Natural killer cell (primary cell): Measurements from ENCODE around the gene SLC9A4. TPM values are rescaled to one million over a fixed set of nuclear protein-coding genes. Genes with fewer than 3 reads are reported as not detected.

Experiments used
- ATAC-seq, 3 donors: fragments of 150-1000 bp in 2 of 3; fragments of 200-7000 bp in 1 of 3; cut with Tn5 transposase; 1 replicate in 1 of 3; 2 replicates in 2 of 3; pipeline ENCODE4 v1.10.0; 2021; ENCODE audit warnings: mild to moderate bottlenecking in 2 of 3, moderate library complexity in 2 of 3
- DNase-seq, 2 donors: peaks; one replicate each; pipeline versions ENCODE4 v3.0.0 to v3.0.0-alpha.2; 2013 to 2021; ENCODE audit warnings: mixed read lengths in 1 of 2
- H3K27ac ChIP-seq: one replicate; pipeline ENCODE4 v1.5.1; 2013; ENCODE audit warnings: mild to moderate bottlenecking, low read length
- H3K27me3 ChIP-seq: one replicate; pipeline ENCODE4 v1.6.1; 2013; ENCODE audit warnings: low read length; ENCODE audit not compliant: control insufficient read depth, insufficient read depth
- H3K36me3 ChIP-seq: one replicate; pipeline ENCODE4 v1.6.1; 2013; ENCODE audit warnings: low read length; ENCODE audit not compliant: control insufficient read depth, insufficient read depth
- H3K4me1 ChIP-seq: one replicate; pipeline ENCODE4 v1.6.1; 2013; ENCODE audit warnings: low read length; ENCODE audit not compliant: control insufficient read depth, insufficient read depth
- H3K4me3 ChIP-seq: one replicate; pipeline ENCODE4 v1.5.1; 2013; ENCODE audit warnings: low read length
- H3K9me3 ChIP-seq: one replicate; pipeline ENCODE4 v1.6.1; 2013; ENCODE audit warnings: low read length; ENCODE audit not compliant: control insufficient read depth, insufficient read depth
- H3K27ac Mint-ChIP-seq, 2 donors: one replicate each; pipeline ENCODE4 v1.8.0; 2022; ENCODE audit warnings: mild to moderate bottlenecking in 2 of 2, mixed read lengths in 2 of 2, moderate library complexity in 1 of 2
- H3K27me3 Mint-ChIP-seq, 2 donors: one replicate each; pipeline ENCODE4 v1.8.0; 2022; ENCODE audit warnings: low read depth in 2 of 2, mixed read lengths in 2 of 2
- H3K36me3 Mint-ChIP-seq: one replicate; pipeline ENCODE4 v1.8.0; 2022; ENCODE audit warnings: mixed read lengths
- H3K4me1 Mint-ChIP-seq, 2 donors: one replicate each; pipeline ENCODE4 v1.8.0; 2022; ENCODE audit warnings: mixed read lengths in 2 of 2
- H3K4me3 Mint-ChIP-seq: one replicate; pipeline ENCODE4 v1.8.0; 2022; ENCODE audit warnings: mild to moderate bottlenecking, moderate library complexity, mixed read lengths
- H3K9me3 Mint-ChIP-seq, 2 donors: one replicate each; pipeline ENCODE4 v1.8.0; 2022; ENCODE audit warnings: mixed read lengths in 2 of 2
- WGBS: methylation state at CpG from one replicate; pipeline ENCODE4 v1.1.7; 2013; ENCODE audit warnings: missing lambda C conversion rate; ENCODE audit not compliant: insufficient coverage; 5-methylcytosine and 5-hydroxymethylcytosine counted together
- intact Hi-C: fragments of 100-400 bp; cut with micrococcal nuclease; formaldehyde crosslinking; loops from one replicate; pipeline ENCODE4 v1.14.2; 2022
- total RNA-seq, 4 donors: library from RNA; stranded (reverse); fragments of 120-200 nt in 1 of 4; gene quantifications; one replicate each; pipeline versions ENCODE4 v1.2.3 to v1.2.4, GENCODE V29; 2013 to 2022
- TF ChIP-seq, protein P1 (sequence below): fragments of 200-600 bp; IDR thresholded peaks from one replicate; pipeline ENCODE4 v1.8.0; 2022; ENCODE audit warnings: antibody characterized with exemption

Gene SLC9A4
- total RNA-seq, 3 donors from 2014 or later (not counting 1 experiment from before 2014, with no cell fraction given): 0.19 to 0.38 TPM; not detected in 1

- DNase-seq: no peak
- H3K9me3 ChIP-seq: no peaks in the 10 kb centered on the region
- no peak overlapping the region for H3K4me3 ChIP-seq
- no peak overlapping the region for H3K27ac ChIP-seq
- peaks cover 42% of the 10 kb centered on the region for H3K4me1 ChIP-seq
- intact Hi-C loops: no loop called here
- TF ChIP-seq, protein P1, sequence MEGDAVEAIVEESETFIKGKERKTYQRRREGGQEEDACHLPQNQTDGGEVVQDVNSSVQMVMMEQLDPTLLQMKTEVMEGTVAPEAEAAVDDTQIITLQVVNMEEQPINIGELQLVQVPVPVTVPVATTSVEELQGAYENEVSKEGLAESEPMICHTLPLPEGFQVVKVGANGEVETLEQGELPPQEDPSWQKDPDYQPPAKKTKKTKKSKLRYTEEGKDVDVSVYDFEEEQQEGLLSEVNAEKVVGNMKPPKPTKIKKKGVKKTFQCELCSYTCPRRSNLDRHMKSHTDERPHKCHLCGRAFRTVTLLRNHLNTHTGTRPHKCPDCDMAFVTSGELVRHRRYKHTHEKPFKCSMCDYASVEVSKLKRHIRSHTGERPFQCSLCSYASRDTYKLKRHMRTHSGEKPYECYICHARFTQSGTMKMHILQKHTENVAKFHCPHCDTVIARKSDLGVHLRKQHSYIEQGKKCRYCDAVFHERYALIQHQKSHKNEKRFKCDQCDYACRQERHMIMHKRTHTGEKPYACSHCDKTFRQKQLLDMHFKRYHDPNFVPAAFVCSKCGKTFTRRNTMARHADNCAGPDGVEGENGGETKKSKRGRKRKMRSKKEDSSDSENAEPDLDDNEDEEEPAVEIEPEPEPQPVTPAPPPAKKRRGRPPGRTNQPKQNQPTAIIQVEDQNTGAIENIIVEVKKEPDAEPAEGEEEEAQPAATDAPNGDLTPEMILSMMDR: no peak
- no peak for ATAC-seq
- H3K4me1 Mint-ChIP-seq: peaks cover 38 to 42% of the 10 kb centered on the region in 2 donors
- no peak overlapping the region for H3K4me3 Mint-ChIP-seq
- no peaks in the 10 kb centered on the region for H3K27me3 Mint-ChIP-seq
- no peak overlapping the region for H3K27ac Mint-ChIP-seq
- WGBS: 50% methylated on average over 2 of the region's 3 CpGs
- H3K36me3 ChIP-seq: peaks cover 84% of the 10 kb centered on the region
- H3K36me3 Mint-ChIP-seq: peaks cover 11% of the 10 kb centered on the region
- H3K9me3 Mint-ChIP-seq: no peaks in the 10 kb centered on the region
- no peaks in the 10 kb centered on the region for H3K27me3 ChIP-seq
These were observed 34.9 kb upstream of the SLC9A4 start for GRCh38 chr2:102438111-102438510.

GRCh38 chr2:102438578-102438977, 34.4 kb upstream of the SLC9A4 start:
- peaks cover 40 to 44% of the 10 kb centered on the region in 2 donors for H3K4me1 Mint-ChIP-seq
- intact Hi-C loops: no loop called here
- TF ChIP-seq, protein P1: no peak
- ATAC-seq (no peak), DNase-seq (no peak)
- WGBS: 81% methylated on average over 2 of the region's 2 CpGs
- H3K4me3 ChIP-seq: no peak overlapping the region
- H3K27me3 ChIP-seq: no peaks in the 10 kb centered on the region
- H3K9me3 Mint-ChIP-seq: no peaks in the 10 kb centered on the region
- no peaks in the 10 kb centered on the region for H3K9me3 ChIP-seq
- peaks cover 89% of the 10 kb centered on the region for H3K36me3 ChIP-seq
- H3K27ac ChIP-seq: no peak overlapping the region
- no peak overlapping the region for H3K27ac Mint-ChIP-seq
- peaks cover 37% of the 10 kb centered on the region for H3K4me1 ChIP-seq
- H3K36me3 Mint-ChIP-seq: peaks cover 16% of the 10 kb centered on the region
- H3K27me3 Mint-ChIP-seq: no peaks in the 10 kb centered on the region
- no peak overlapping the region for H3K4me3 Mint-ChIP-seq

DNA sequence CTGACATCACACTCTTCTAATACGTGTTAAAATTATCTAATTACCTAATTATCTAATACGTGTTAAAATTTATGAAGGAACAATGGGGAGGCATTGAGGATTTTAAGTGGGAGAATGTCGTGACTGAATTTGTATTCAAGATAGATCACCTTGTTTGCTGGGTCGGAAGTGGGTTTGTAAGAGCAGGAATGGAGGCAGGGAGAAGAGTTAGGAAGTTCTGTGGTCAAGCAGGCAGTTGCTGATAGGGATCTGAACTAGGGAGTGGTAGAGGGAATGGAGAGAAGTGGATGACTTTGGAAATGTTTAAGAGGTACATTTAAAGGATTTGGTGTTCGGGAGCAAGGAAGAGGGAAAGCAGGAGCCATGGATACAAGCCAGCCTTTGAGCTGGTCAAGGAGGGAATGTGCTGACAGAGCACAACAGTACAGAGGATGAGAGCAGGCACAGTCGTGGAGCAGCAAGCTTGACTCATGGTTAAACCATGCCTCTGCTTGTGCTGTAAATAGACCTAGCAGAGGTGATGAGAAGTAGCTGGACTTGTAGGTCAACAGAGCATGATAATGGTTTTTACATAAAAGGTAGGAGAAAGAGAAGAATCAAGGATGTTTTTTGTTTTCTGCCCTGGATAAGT, 33.8 kb upstream of the SLC9A4 start:
- TF ChIP-seq, protein P1: no peak
- no peak overlapping the region for H3K27ac Mint-ChIP-seq
- Histone ChIP-seq H3K9me3 (no peaks in the 10 kb centered on the region), H3K27ac (no peak overlapping the region), H3K27me3 (no peaks in the 10 kb centered on the region), H3K4me3 (no peak overlapping the region), H3K4me1 (peaks cover 34% of the 10 kb centered on the region), H3K36me3 (peaks cover 89% of the 10 kb centered on the region)
- DNase-seq (no peak), ATAC-seq (no peak)
- H3K27me3 Mint-ChIP-seq: no peaks in the 10 kb centered on the region
- H3K4me1 Mint-ChIP-seq: peaks cover 40 to 44% of the 10 kb centered on the region in 2 donors
- H3K36me3 Mint-ChIP-seq: peaks cover 21% of the 10 kb centered on the region
- no peak overlapping the region for H3K4me3 Mint-ChIP-seq
- 76% methylated on average over 5 of the region's 6 CpGs for WGBS
- H3K9me3 Mint-ChIP-seq: no peaks in the 10 kb centered on the region
- intact Hi-C loops: no loop called here
